Measurements from ENCODE around the gene UCN2. TPM values are rescaled to one million over a fixed set of nuclear protein-coding genes. Genes with fewer than 3 reads are reported as not detected.

Gene UCN2
- total and polyA plus RNA-seq, 2 donors: 0.09 to 4.7 TPM

DNA sequence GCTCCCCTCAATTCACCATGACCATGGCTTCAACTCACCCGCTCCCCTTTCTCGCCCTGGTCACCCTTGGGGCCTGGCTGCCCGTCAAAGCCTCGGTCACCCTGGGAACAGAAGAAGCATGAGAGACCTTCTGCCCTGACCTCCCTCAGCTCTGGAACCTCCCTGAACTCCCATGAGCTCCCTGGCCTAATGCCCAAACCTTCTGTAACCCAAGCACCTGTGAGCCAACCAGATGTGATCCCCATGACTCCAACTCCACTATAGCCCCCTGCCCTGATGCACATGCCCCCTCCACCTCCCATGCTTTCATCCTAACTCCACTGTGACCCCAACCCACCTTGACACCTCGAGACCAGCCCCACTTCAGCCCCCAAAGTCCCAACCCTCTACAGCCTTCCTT lies 3.5 kb upstream of the UCN2 start:
- peaks cover 0 to 2% of the 10 kb centered on the region in 2 donors for H3K27me3 ChIP-seq (ENCODE audit: control insufficient read depth in 2 of 2, insufficient read depth in 1 of 2, low read length in 1 of 2)
- H3K4me1 ChIP-seq (ENCODE audit: control insufficient read depth in 2 of 2, insufficient read depth in 2 of 2, low read length in 2 of 2): no peaks in the 10 kb centered on the region
- H3K36me3 ChIP-seq (ENCODE audit: control insufficient read depth in 2 of 2, insufficient read depth in 2 of 2, low read length in 1 of 2): no peaks in the 10 kb centered on the region
- 93% methylated on average over 5 of the region's 5 CpGs for WGBS
- DNase-seq (ENCODE audit: low read depth in 6 of 9, low spot score in 9 of 9): no peak
- H3K9me3 ChIP-seq (ENCODE audit: control insufficient read depth in 2 of 2, insufficient read depth in 1 of 2, low read length in 1 of 2): peaks cover 0 to 5% of the 10 kb centered on the region in 2 donors
- H3K4me3 ChIP-seq (ENCODE audit: low read length in 2 of 2): no peak overlapping the region
- no peak overlapping the region for H3K27ac ChIP-seq (ENCODE audit: low read depth in 1 of 2, low read length in 1 of 2)

DNA sequence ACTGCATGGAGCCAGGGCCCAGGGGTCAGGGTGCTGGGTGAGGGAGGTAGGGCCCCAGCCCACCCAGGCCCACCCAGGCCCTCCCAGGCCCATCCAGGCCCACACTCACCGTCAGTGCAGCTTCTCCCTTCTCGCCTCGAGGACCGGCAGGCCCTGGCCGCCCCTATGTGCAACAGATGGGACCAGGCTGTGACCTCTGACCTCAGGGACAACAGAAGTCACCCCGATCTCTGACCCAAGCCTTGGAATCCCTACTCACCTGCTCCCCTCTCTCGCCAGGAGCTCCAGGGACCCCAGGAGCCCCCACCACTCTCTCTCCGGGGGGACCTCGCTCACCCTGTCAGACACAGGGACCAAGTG lies 2.8 kb upstream of the UCN2 start:
- H3K9me3 ChIP-seq (ENCODE audit: control insufficient read depth in 2 of 2, insufficient read depth in 1 of 2, low read length in 1 of 2): peaks cover 0 to 5% of the 10 kb centered on the region in 2 donors
- peaks cover 0 to 2% of the 10 kb centered on the region in 2 donors for H3K27me3 ChIP-seq (ENCODE audit: control insufficient read depth in 2 of 2, insufficient read depth in 1 of 2, low read length in 1 of 2)
- no peak for DNase-seq (ENCODE audit: low read depth in 6 of 9, low spot score in 9 of 9)
- no peak overlapping the region for H3K27ac ChIP-seq (ENCODE audit: low read depth in 1 of 2, low read length in 1 of 2)
- H3K36me3 ChIP-seq (ENCODE audit: control insufficient read depth in 2 of 2, insufficient read depth in 2 of 2, low read length in 1 of 2): no peaks in the 10 kb centered on the region
- H3K4me1 ChIP-seq (ENCODE audit: control insufficient read depth in 2 of 2, insufficient read depth in 2 of 2, low read length in 2 of 2): no peaks in the 10 kb centered on the region
- no peak overlapping the region for H3K4me3 ChIP-seq (ENCODE audit: low read length in 2 of 2)
- 92% methylated on average over 9 of the region's 9 CpGs for WGBS

GRCh38 chr3:48565591-48566400 lies 2.2 kb upstream of the UCN2 start:
- Histone ChIP-seq H3K9me3 (ENCODE audit: control insufficient read depth in 2 of 2, insufficient read depth in 1 of 2, low read length in 1 of 2) (peaks cover 0 to 5% of the 10 kb centered on the region in 2 donors), H3K36me3 (ENCODE audit: control insufficient read depth in 2 of 2, insufficient read depth in 2 of 2, low read length in 1 of 2) (no peaks in the 10 kb centered on the region), H3K27me3 (ENCODE audit: control insufficient read depth in 2 of 2, insufficient read depth in 1 of 2, low read length in 1 of 2) (peaks cover 0 to 8% of the 10 kb centered on the region in 2 donors), H3K4me1 (ENCODE audit: control insufficient read depth in 2 of 2, insufficient read depth in 2 of 2, low read length in 2 of 2) (peaks cover 0 to 5% of the 10 kb centered on the region in 2 donors), H3K27ac (ENCODE audit: low read depth in 1 of 2, low read length in 1 of 2) (no peak overlapping the region), H3K4me3 (ENCODE audit: low read length in 2 of 2) (no peak overlapping the region)
- DNase-seq (ENCODE audit: low read depth in 6 of 9, low spot score in 9 of 9): no peak
- 65% methylated on average over 7 of the region's 7 CpGs for WGBS

- H3K4me1 ChIP-seq (ENCODE audit: control insufficient read depth in 2 of 2, insufficient read depth in 2 of 2, low read length in 2 of 2): peaks cover 0 to 11% of the 10 kb centered on the region in 2 donors
- H3K27me3 ChIP-seq (ENCODE audit: control insufficient read depth in 2 of 2, insufficient read depth in 1 of 2, low read length in 1 of 2): peaks cover 0 to 13% of the 10 kb centered on the region in 2 donors
- no peak overlapping the region for H3K27ac ChIP-seq (ENCODE audit: low read depth in 1 of 2, low read length in 1 of 2)
- H3K9me3 ChIP-seq (ENCODE audit: control insufficient read depth in 2 of 2, insufficient read depth in 1 of 2, low read length in 1 of 2): peaks cover 0 to 5% of the 10 kb centered on the region in 2 donors
- WGBS: 96% methylated on average over 11 of the region's 11 CpGs
- no peak overlapping the region for H3K4me3 ChIP-seq (ENCODE audit: low read length in 2 of 2)
- DNase-seq (ENCODE audit: low read depth in 6 of 9, low spot score in 9 of 9): no peak
- H3K36me3 ChIP-seq (ENCODE audit: control insufficient read depth in 2 of 2, insufficient read depth in 2 of 2, low read length in 1 of 2): no peaks in the 10 kb centered on the region
Observed at GRCh38 chr3:48565186-48565585, 1.6 kb upstream of the UCN2 start.

- H3K27me3 ChIP-seq (ENCODE audit: control insufficient read depth in 2 of 2, insufficient read depth in 1 of 2, low read length in 1 of 2): peaks cover 0 to 14% of the 10 kb centered on the region in 2 donors
- no peak for DNase-seq (ENCODE audit: low read depth in 6 of 9, low spot score in 9 of 9)
- H3K4me1 ChIP-seq (ENCODE audit: control insufficient read depth in 2 of 2, insufficient read depth in 2 of 2, low read length in 2 of 2): peaks cover 0 to 15% of the 10 kb centered on the region in 2 donors
- no peak overlapping the region for H3K4me3 ChIP-seq (ENCODE audit: low read length in 2 of 2)
- 95% methylated on average over 11 of the region's 11 CpGs for WGBS
- peaks cover 0 to 5% of the 10 kb centered on the region in 2 donors for H3K9me3 ChIP-seq (ENCODE audit: control insufficient read depth in 2 of 2, insufficient read depth in 1 of 2, low read length in 1 of 2)
- H3K27ac ChIP-seq (ENCODE audit: low read depth in 1 of 2, low read length in 1 of 2): no peak overlapping the region
- H3K36me3 ChIP-seq (ENCODE audit: control insufficient read depth in 2 of 2, insufficient read depth in 2 of 2, low read length in 1 of 2): no peaks in the 10 kb centered on the region
Observed at GRCh38 chr3:48564667-48565066, 1.1 kb upstream of the UCN2 start.

DNA sequence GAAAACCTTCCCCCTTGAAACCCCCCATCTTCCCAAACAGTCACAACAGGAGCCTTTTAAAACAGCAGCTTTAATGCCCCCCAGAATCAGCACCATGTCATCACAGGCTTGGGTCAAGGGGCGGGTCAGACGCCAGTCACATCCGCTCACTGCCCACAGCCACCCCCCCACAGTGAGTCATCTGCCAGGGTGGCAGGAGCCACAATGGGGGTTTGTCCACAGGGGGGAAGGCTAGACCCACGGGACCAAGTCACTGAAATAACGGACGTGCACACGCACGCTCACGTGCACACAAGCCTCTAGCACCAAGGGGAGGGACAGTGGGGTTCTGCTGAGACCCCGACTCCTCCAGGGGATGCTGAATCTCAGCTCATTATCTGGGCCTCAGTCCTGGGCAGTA lies 441 bp upstream of the UCN2 start:
- Histone ChIP-seq H3K9me3 (ENCODE audit: control insufficient read depth in 2 of 2, insufficient read depth in 1 of 2, low read length in 1 of 2) (peaks cover 0 to 5% of the 10 kb centered on the region in 2 donors), H3K36me3 (ENCODE audit: control insufficient read depth in 2 of 2, insufficient read depth in 2 of 2, low read length in 1 of 2) (no peaks in the 10 kb centered on the region), H3K27ac (ENCODE audit: low read depth in 1 of 2, low read length in 1 of 2) (no peak overlapping the region), H3K27me3 (ENCODE audit: control insufficient read depth in 2 of 2, insufficient read depth in 1 of 2, low read length in 1 of 2) (peaks cover 0 to 14% of the 10 kb centered on the region in 2 donors), H3K4me3 (ENCODE audit: low read length in 2 of 2) (no peak overlapping the region), H3K4me1 (ENCODE audit: control insufficient read depth in 2 of 2, insufficient read depth in 2 of 2, low read length in 2 of 2) (peaks cover 0 to 19% of the 10 kb centered on the region in 2 donors)
- WGBS: 91% methylated on average over 10 of the region's 10 CpGs
- no peak for DNase-seq (ENCODE audit: low read depth in 6 of 9, low spot score in 9 of 9)

GRCh38 chr3:48562367-48563095 lies 1.1 kb downstream of the UCN2 start:
- H3K4me1 ChIP-seq (ENCODE audit: control insufficient read depth in 2 of 2, insufficient read depth in 2 of 2, low read length in 2 of 2): peaks cover 0 to 29% of the 10 kb centered on the region in 2 donors
- DNase-seq (ENCODE audit: low read depth in 6 of 9, low spot score in 9 of 9): no peak

GRCh38 chr3:48561045-48561736 lies 2.4 kb downstream of the UCN2 start:
- 44% methylated on average over 21 of the region's 21 CpGs for WGBS
- Histone ChIP-seq H3K4me3 (ENCODE audit: low read length in 2 of 2) (no peak overlapping the region), H3K9me3 (ENCODE audit: control insufficient read depth in 2 of 2, insufficient read depth in 1 of 2, low read length in 1 of 2) (peaks cover 0 to 5% of the 10 kb centered on the region in 2 donors), H3K4me1 (ENCODE audit: control insufficient read depth in 2 of 2, insufficient read depth in 2 of 2, low read length in 2 of 2) (peaks cover 1 to 40% of the 10 kb centered on the region in 2 donors), H3K27ac (ENCODE audit: low read depth in 1 of 2, low read length in 1 of 2) (no peak overlapping the region), H3K36me3 (ENCODE audit: control insufficient read depth in 2 of 2, insufficient read depth in 2 of 2, low read length in 1 of 2) (no peaks in the 10 kb centered on the region), H3K27me3 (ENCODE audit: control insufficient read depth in 2 of 2, insufficient read depth in 1 of 2, low read length in 1 of 2) (peaks cover 0 to 14% of the 10 kb centered on the region in 2 donors)
- peak in 1 of 9 donors; percentile 29 for DNase-seq (ENCODE audit: low read depth in 6 of 9, low spot score in 9 of 9)

More at GRCh38 chr3:48562367-48563095, 1.1 kb downstream of the UCN2 start:
- H3K36me3 ChIP-seq (ENCODE audit: control insufficient read depth in 2 of 2, insufficient read depth in 2 of 2, low read length in 1 of 2): no peaks in the 10 kb centered on the region
- H3K4me3 ChIP-seq (ENCODE audit: low read length in 2 of 2): no peak overlapping the region
- peaks cover 0 to 14% of the 10 kb centered on the region in 2 donors for H3K27me3 ChIP-seq (ENCODE audit: control insufficient read depth in 2 of 2, insufficient read depth in 1 of 2, low read length in 1 of 2)
- H3K27ac ChIP-seq (ENCODE audit: low read depth in 1 of 2, low read length in 1 of 2): no peak overlapping the region
- WGBS: 96% methylated on average over 20 of the region's 20 CpGs
- H3K9me3 ChIP-seq (ENCODE audit: control insufficient read depth in 2 of 2, insufficient read depth in 1 of 2, low read length in 1 of 2): peaks cover 0 to 5% of the 10 kb centered on the region in 2 donors

All from thymus (tissue), 11 donors.